LNCaP clone FGC (cell line): ENCODE measurements around the gene CAMK2G.

Experiments used
- DNase-seq: peaks from one replicate; pipeline ENCODE4 v3.0.0-alpha.2; 2011; ENCODE audit warnings: low read depth
- H3K4me3 ChIP-seq: 2 replicates; pipeline ENCODE4 v1.5.1; 2011; ENCODE audit warnings: mild to moderate bottlenecking, low read depth, low read length, control low read depth
- CTCF ChIP-seq: IDR thresholded peaks from 2 replicates; pipeline ENCODE4 v1.5.1; 2012; ENCODE audit warnings: mild to moderate bottlenecking; ENCODE audit not compliant: control insufficient read depth, insufficient read depth; ENCODE audit errors: extremely low read depth

Gene CAMK2G

GRCh38 chr10:73814276-73814895 is 60.0 kb downstream of the CAMK2G start:
- no peak for TF ChIP-seq CTCF
- DNase-seq = no peak
- no peak overlapping the region for H3K4me3 ChIP-seq

GRCh38 chr10:73813333-73813732 is 61.0 kb downstream of the CAMK2G start:
- no peak for TF ChIP-seq CTCF
- DNase-seq = no peak
- H3K4me3 ChIP-seq = no peak overlapping the region

- DNase-seq = no peak
- TF ChIP-seq CTCF = no peak
- no peak overlapping the region for H3K4me3 ChIP-seq
These were observed 61.7 kb downstream of the CAMK2G start for GRCh38 chr10:73812657-73813056.

GRCh38 chr10:73810735-73811465 is 63.5 kb downstream of the CAMK2G start:
- H3K4me3 ChIP-seq = peak overlapping the region; percentile 78
- no peak for DNase-seq

GRCh38 chr10:73810358-73810734 is 64.0 kb downstream of the CAMK2G start:
- no peak for DNase-seq
- H3K4me3 ChIP-seq = peak overlapping the region; percentile 78
- TF ChIP-seq CTCF = no peak

More at GRCh38 chr10:73810735-73811465, 63.5 kb downstream of the CAMK2G start:
- no peak for TF ChIP-seq CTCF

GRCh38 chr10:73809061-73809818 is 65.1 kb downstream of the CAMK2G start:
- no peak for DNase-seq
- TF ChIP-seq CTCF = no peak
- H3K4me3 ChIP-seq = no peak overlapping the region
